Fibroblast of lung (primary cell): ENCODE measurements around the gene MYO1G. TPM values are rescaled to one million over a fixed set of nuclear protein-coding genes. Genes with fewer than 3 reads are reported as not detected.
A peak's percentile ranks its signal among the peaks of the same experiment; 100 is the strongest.

ENCODE experiments used
- DNase-seq, 2 donors: peaks; one replicate each; pipeline versions ENCODE4 v3.0.0 to v3.0.0-alpha.2; 2010; ENCODE audit warnings: low read depth in 2 of 2
- H2AFZ ChIP-seq: 2 replicates; pipeline ENCODE4 v1.5.1; 2012; ENCODE audit warnings: low read length, control low read depth, inconsistent platforms
- H3K27ac ChIP-seq: 2 replicates; pipeline ENCODE4 v1.5.1; 2011; ENCODE audit warnings: low read length, control low read depth; ENCODE audit not compliant: insufficient read depth
- H3K27me3 ChIP-seq: 2 replicates; pipeline ENCODE4 v1.5.1; 2011; ENCODE audit warnings: mild to moderate bottlenecking, low read length; ENCODE audit not compliant: control insufficient read depth, insufficient read depth
- H3K36me3 ChIP-seq: 2 replicates; pipeline ENCODE4 v1.5.1; 2011; ENCODE audit warnings: low read length; ENCODE audit not compliant: control insufficient read depth, insufficient read depth
- H3K4me1 ChIP-seq: 2 replicates; pipeline ENCODE4 v1.5.1; 2011; ENCODE audit warnings: low read length; ENCODE audit not compliant: control insufficient read depth, insufficient read depth; ENCODE audit errors: extremely low read depth
- H3K4me2 ChIP-seq: 2 replicates; pipeline ENCODE4 v1.5.1; 2011; ENCODE audit warnings: low read length, control low read depth; ENCODE audit not compliant: insufficient read depth; ENCODE audit errors: extremely low read depth
- H3K4me3 ChIP-seq, 4 experiments: fragments of 200-600 bp in 1 of 4; sonication (generic) in 1 of 4; replicated peaks in 1 of 4; 2 replicates each; pipeline ENCODE4 v1.5.1; 2011 to 2016; ENCODE audit warnings: low read length in 4 of 4, low read depth in 3 of 4, mild to moderate bottlenecking in 3 of 4, control low read depth in 2 of 4, inconsistent platforms in 1 of 4, mixed read lengths in 1 of 4; ENCODE audit not compliant: insufficient read depth in 1 of 4; ENCODE audit errors: control extremely low read depth in 1 of 4
- H3K79me2 ChIP-seq: 2 replicates; pipeline ENCODE4 v1.5.1; 2012; ENCODE audit warnings: mild to moderate bottlenecking, low read length, inconsistent platforms; ENCODE audit not compliant: control insufficient read depth, insufficient read depth
- H3K9ac ChIP-seq: 2 replicates; pipeline ENCODE4 v1.5.1; 2011; ENCODE audit warnings: mild to moderate bottlenecking, low read length, control low read depth; ENCODE audit not compliant: insufficient read depth
- H3K9me3 ChIP-seq: 2 replicates; pipeline ENCODE4 v1.5.1; 2012; ENCODE audit warnings: low read depth, low read length; ENCODE audit not compliant: control insufficient read depth, insufficient read depth
- H4K20me1 ChIP-seq: 2 replicates; pipeline ENCODE4 v1.5.1; 2011; ENCODE audit warnings: low read length; ENCODE audit not compliant: control insufficient read depth, insufficient read depth; ENCODE audit errors: extremely low read depth
- EZH2 ChIP-seq: IDR thresholded peaks from 2 replicates; pipeline ENCODE4 v1.5.1; 2012; ENCODE audit warnings: low read length, control low read depth, mild to moderate bottlenecking; ENCODE audit errors: missing control alignments
- polyA plus RNA-seq, 2 donors: library from polyadenylated mRNA; depleted of rRNA in 1 of 2; stranded (reverse) in 1 of 2; unstranded in 1 of 2; fragments of >200 nt; gene quantifications; 2 replicates each; pipeline ENCODE4 v1.2.1, GENCODE V29; 2011 to 2012; ENCODE audit warnings: missing spikeins in 1 of 2
- total RNA-seq: library from RNA; depleted of rRNA; stranded (reverse); fragments of >200 nt; gene quantifications from 2 replicates; pipeline ENCODE4 v1.2.1, GENCODE V29; 2014
- TF ChIP-seq, protein P1 (sequence below), 2 donors: IDR thresholded peaks in 1 of 2; conservative IDR thresholded peaks in 1 of 2; 1 replicate in 1 of 2; 2 replicates in 1 of 2; pipeline ENCODE4 v1.5.1; 2011 to 2012; ENCODE audit warnings: low read length in 2 of 2, control low read depth in 1 of 2, inconsistent platforms in 1 of 2, low read depth in 1 of 2, mild to moderate bottlenecking in 1 of 2

The MYO1G gene
- total and polyA plus RNA-seq, 2 donors (not counting 1 experiment from before 2014, with no cell fraction given), result under 0.01 to 0.10 TPM

DNA sequence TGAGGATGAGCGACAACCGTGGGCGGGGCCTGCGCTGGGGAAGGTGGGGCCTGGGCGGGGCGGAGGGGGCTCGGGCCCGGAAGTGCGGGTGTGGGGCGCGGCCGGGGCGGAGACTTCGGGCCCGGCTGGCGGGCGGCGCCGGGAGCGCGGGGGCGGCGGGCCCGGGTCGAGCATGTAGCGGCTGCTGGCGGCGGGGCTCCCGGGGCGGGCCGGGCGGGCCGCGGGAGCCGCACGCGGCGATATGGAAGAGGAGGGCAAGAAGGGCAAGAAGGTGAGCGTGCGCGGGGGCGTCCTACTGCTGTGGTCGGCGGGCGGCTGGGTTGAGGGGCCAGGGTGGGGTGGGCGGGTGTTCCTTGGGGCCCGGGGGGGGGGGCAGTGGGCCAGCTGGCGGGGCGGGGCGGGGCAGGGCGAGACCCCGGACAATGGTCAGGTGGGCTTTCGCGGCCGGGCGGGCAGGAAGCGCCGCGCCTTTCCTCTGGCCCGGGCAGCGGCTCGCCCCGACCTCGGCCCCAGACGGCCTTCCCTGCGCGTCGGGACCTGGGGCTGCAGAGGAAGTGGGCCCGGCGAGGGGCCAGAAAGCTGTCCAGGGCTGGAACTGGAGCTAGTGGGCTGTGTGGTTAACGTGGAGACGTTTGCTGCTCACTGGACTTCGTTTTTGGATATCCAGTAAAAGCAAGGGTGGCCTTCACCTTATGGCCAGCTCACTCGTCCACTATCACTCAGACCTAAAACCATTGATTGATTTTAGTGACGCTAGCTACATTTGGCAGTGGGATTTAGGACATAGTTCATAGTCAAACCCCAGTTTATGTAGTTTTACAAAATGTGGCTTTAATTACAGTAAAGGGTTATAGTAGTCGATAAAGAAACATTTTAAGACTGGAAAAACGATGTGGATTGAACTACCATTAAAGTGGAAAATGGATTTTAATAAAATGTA is 21.5 kb upstream of the MYO1G start, which contains the start of gene CCM2:
CCM2 (plus strand) TSS at position 109 of the 940 bp plus-strand sequence; CDS start at position 242, 133 bp downstream.
- no peak for TF ChIP-seq EZH2
- TF ChIP-seq, protein P1, sequence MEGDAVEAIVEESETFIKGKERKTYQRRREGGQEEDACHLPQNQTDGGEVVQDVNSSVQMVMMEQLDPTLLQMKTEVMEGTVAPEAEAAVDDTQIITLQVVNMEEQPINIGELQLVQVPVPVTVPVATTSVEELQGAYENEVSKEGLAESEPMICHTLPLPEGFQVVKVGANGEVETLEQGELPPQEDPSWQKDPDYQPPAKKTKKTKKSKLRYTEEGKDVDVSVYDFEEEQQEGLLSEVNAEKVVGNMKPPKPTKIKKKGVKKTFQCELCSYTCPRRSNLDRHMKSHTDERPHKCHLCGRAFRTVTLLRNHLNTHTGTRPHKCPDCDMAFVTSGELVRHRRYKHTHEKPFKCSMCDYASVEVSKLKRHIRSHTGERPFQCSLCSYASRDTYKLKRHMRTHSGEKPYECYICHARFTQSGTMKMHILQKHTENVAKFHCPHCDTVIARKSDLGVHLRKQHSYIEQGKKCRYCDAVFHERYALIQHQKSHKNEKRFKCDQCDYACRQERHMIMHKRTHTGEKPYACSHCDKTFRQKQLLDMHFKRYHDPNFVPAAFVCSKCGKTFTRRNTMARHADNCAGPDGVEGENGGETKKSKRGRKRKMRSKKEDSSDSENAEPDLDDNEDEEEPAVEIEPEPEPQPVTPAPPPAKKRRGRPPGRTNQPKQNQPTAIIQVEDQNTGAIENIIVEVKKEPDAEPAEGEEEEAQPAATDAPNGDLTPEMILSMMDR (conservative IDR thresholded peaks at IDR 0.05 in 1 of 2, IDR thresholded peaks at IDR 0.05 in 1 of 2; ENCODE audit: low read depth in 1 of 2, low read length in 2 of 2), result no peak
- Histone ChIP-seq H3K4me2 (peak within 1 kb of the TSS; percentile 92), H3K4me1 (peaks cover 4% of the 10 kb centered on the region), H3K79me2 (peaks cover 43% of the 10 kb centered on the region), H3K27me3 (no peaks in the 10 kb centered on the region), H4K20me1 (no peaks in the 10 kb centered on the region), H3K4me3 (peak within 1 kb of the TSS; percentile 69 to 97 (median 82)), H3K36me3 (no peaks in the 10 kb centered on the region), H3K9ac (peak within 1 kb of the TSS; percentile 63), H2AFZ (peak within 1 kb of the TSS; percentile 84), H3K27ac (peak within 1 kb of the TSS; percentile 75), H3K9me3 (no peaks in the 10 kb centered on the region)
- DNase-seq, result peak; percentile 57 to 72

DNA sequence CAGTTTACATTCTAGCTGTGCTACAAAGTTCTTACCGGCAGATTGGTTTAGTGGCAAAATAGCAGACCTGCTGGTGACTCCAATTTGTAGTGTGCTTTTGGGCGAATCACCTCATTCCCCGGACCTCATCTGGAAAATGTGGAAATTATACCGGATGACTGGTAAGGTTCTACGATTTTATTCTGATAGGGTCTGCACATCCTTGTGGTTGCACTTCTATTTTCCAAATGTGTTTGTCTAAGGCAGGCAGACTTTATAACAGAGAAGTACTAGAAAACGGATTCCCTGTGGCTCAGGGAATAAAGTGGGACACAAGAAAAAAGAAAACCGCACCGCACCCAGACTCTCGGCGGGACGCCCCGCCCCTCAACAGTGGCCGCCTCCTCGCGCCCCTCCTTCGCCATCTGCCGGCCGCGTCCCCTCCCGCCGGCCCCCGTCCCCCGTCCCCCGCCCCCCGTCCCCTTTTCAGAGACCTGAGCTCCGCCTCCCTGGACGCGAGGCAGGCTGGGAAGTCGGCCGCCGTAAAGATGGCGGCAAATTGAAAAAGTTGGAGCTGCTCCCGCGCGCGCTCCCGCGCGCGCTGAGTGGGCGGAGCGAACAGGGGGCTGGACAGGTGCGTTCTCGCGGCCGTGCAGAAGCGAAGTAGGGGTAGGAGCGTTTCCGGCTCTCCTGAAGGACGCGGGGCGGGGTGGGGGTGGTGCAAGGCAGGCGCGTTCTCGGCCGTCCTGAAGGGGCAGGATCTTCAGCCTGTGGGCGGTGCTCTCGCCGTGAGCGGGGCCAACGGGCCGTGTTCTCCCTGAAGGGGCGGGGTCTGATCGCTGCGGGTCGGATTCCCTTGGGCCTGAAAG is 20.7 kb upstream of the MYO1G start:
- TF ChIP-seq EZH2, result no peak
- TF ChIP-seq, protein P1 (conservative IDR thresholded peaks at IDR 0.05 in 1 of 2, IDR thresholded peaks at IDR 0.05 in 1 of 2; ENCODE audit: low read depth in 1 of 2, low read length in 2 of 2), result no peak
- H3K4me1 ChIP-seq, result peaks cover 4% of the 10 kb centered on the region
- H3K27me3 ChIP-seq, result no peaks in the 10 kb centered on the region
- no peaks in the 10 kb centered on the region for H4K20me1 ChIP-seq
- peak; percentile 99 for DNase-seq
- peaks cover 37% of the 10 kb centered on the region for H3K79me2 ChIP-seq
- H2AFZ ChIP-seq, result peak overlapping the region; percentile 84
- H3K9ac ChIP-seq, result peak overlapping the region; percentile 52
- peak overlapping the region; percentile 86 for H3K4me2 ChIP-seq
- H3K9me3 ChIP-seq, result no peaks in the 10 kb centered on the region
- H3K4me3 ChIP-seq, result peak overlapping the region; percentile 69 to 88 (median 82)
- H3K27ac ChIP-seq, result peak overlapping the region; percentile 75
- no peaks in the 10 kb centered on the region for H3K36me3 ChIP-seq
